Trophoblast cell (in vitro differentiated cells and primary cell): ENCODE measurements around the gene MAP2K3.
A peak's percentile ranks its signal among the peaks of the same experiment; 100 is the strongest.
"Not testable (repeated sequence)": the region's sequence is repeated elsewhere in the genome, so short reads cannot be mapped to it uniquely, and the experiment has no call there.

ENCODE experiments used
- DNase-seq, 2 donors: peaks; one replicate each; pipeline ENCODE4 v3.0.0-alpha.2; 2016
- H2AFZ ChIP-seq: 2 replicates; pipeline ENCODE4 v1.6.1; 2013; ENCODE audit warnings: low read length, moderate library complexity, mild to moderate bottlenecking; ENCODE audit not compliant: insufficient read depth, poor library complexity
- H2AK5ac ChIP-seq: 2 replicates; pipeline ENCODE4 v1.6.1; 2013; ENCODE audit warnings: mild to moderate bottlenecking, low read length
- H2BK120ac ChIP-seq: 2 replicates; pipeline ENCODE4 v1.6.1; 2013; ENCODE audit warnings: low read length, mild to moderate bottlenecking, moderate library complexity; ENCODE audit not compliant: insufficient read depth, poor library complexity
- H2BK12ac ChIP-seq: 2 replicates; pipeline ENCODE4 v1.6.1; 2013; ENCODE audit warnings: mild to moderate bottlenecking, low read length, moderate library complexity
- H2BK5ac ChIP-seq: 2 replicates; pipeline ENCODE4 v1.6.1; 2013; ENCODE audit warnings: low read length, low read depth, moderate library complexity, mild to moderate bottlenecking; ENCODE audit not compliant: poor library complexity
- H3K14ac ChIP-seq: 2 replicates; pipeline ENCODE4 v1.6.1; 2013; ENCODE audit warnings: mild to moderate bottlenecking, low read length
- H3K18ac ChIP-seq: 2 replicates; pipeline ENCODE4 v1.6.1; 2013; ENCODE audit warnings: mild to moderate bottlenecking, low read length
- H3K23ac ChIP-seq: 2 replicates; pipeline ENCODE4 v1.6.1; 2013; ENCODE audit warnings: low read length
- H3K27ac ChIP-seq: 2 replicates; pipeline ENCODE4 v1.5.1; 2013; ENCODE audit warnings: low read depth, mild to moderate bottlenecking, inconsistent platforms, low read length, moderate library complexity
- H3K27me3 ChIP-seq: 2 replicates; pipeline ENCODE4 v1.6.1; 2013; ENCODE audit warnings: inconsistent platforms, mild to moderate bottlenecking, low read length, moderate library complexity; ENCODE audit not compliant: insufficient read depth
- H3K36me3 ChIP-seq, 2 experiments: 1 replicate in 1 of 2; 2 replicates in 1 of 2; pipeline ENCODE4 v1.6.1; 2013; ENCODE audit warnings: low read length in 2 of 2, mild to moderate bottlenecking in 2 of 2, moderate library complexity in 1 of 2; ENCODE audit not compliant: insufficient read depth in 2 of 2, control insufficient read depth in 1 of 2
- H3K4ac ChIP-seq: 2 replicates; pipeline ENCODE4 v1.6.1; 2013; ENCODE audit warnings: low read depth, mild to moderate bottlenecking, low read length, moderate library complexity
- H3K4me1 ChIP-seq, 2 experiments: 1 replicate in 1 of 2; 2 replicates in 1 of 2; pipeline ENCODE4 v1.6.1; 2013; ENCODE audit warnings: low read length in 2 of 2, mild to moderate bottlenecking in 2 of 2, moderate library complexity in 1 of 2; ENCODE audit not compliant: insufficient read depth in 2 of 2, control insufficient read depth in 1 of 2
- H3K4me2 ChIP-seq: 2 replicates; pipeline ENCODE4 v1.6.1; 2013; ENCODE audit warnings: inconsistent platforms, mild to moderate bottlenecking, low read length, moderate library complexity
- H3K4me3 ChIP-seq: 2 replicates; pipeline ENCODE4 v1.5.1; 2013; ENCODE audit warnings: mild to moderate bottlenecking, low read depth, low read length, inconsistent platforms
- H3K79me1 ChIP-seq: one replicate; pipeline ENCODE4 v1.6.1; 2013; ENCODE audit warnings: low read length
- H3K79me2 ChIP-seq: 2 replicates; pipeline ENCODE4 v1.6.1; 2013; ENCODE audit warnings: low read length, mild to moderate bottlenecking; ENCODE audit not compliant: control insufficient read depth, insufficient read depth, poor library complexity
- H3K9ac ChIP-seq: 2 replicates; pipeline ENCODE4 v1.6.1; 2013; ENCODE audit warnings: mild to moderate bottlenecking, low read length
- H3K9me3 ChIP-seq: 2 replicates; pipeline ENCODE4 v1.6.1; 2013; ENCODE audit warnings: low read depth, mild to moderate bottlenecking, control low read depth, inconsistent platforms, low read length; ENCODE audit not compliant: insufficient read depth
- H4K12ac ChIP-seq: 2 replicates; pipeline ENCODE4 v1.6.1; 2013; ENCODE audit warnings: low read depth, mild to moderate bottlenecking, low read length, moderate library complexity
- H4K8ac ChIP-seq: 2 replicates; pipeline ENCODE4 v1.6.1; 2013; ENCODE audit warnings: low read depth, mild to moderate bottlenecking, low read length, moderate library complexity
- H4K91ac ChIP-seq: one replicate; pipeline ENCODE4 v1.6.1; 2013; ENCODE audit warnings: low read depth, mild to moderate bottlenecking, low read length, moderate library complexity
- WGBS: extraction: QIAGEN DNeasy Blood & Tissue Kit; methylation state at CpG from one replicate; pipeline ENCODE4 v1.1.7; 2013; ENCODE audit warnings: missing lambda C conversion rate; ENCODE audit not compliant: insufficient read length, insufficient coverage; ENCODE audit errors: extremely low coverage; 5-methylcytosine and 5-hydroxymethylcytosine counted together

MAP2K3 gene

DNA sequence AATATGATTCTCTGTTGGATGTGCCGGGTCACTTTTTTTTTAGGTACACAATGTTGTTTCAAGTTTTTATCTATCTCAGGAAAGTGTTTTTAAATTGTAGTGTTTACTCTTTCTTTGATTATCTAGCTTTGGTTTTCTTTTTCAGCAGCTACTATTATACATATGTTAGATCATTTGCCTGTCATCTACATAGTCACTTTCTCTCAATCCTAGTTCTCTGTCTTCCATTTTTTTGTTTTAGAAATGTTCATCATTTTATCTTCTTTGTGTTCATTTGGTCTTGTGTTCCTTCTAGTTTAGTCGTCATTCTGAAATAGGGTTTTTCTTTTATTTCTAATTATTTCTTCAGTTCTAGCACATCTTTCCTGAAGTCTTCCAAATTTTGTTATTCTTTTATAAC is 44.3 kb downstream of the MAP2K3 start:
- H2AK5ac ChIP-seq, H3K14ac ChIP-seq, H4K91ac ChIP-seq, H3K4me2 ChIP-seq, H3K27me3 ChIP-seq, H3K18ac ChIP-seq, H3K36me3 ChIP-seq, H2BK120ac ChIP-seq, H3K4me3 ChIP-seq, H2AFZ ChIP-seq, H3K23ac ChIP-seq, H3K27ac ChIP-seq, H3K79me2 ChIP-seq, H2BK5ac ChIP-seq, H2BK12ac ChIP-seq, H3K9ac ChIP-seq, H4K12ac ChIP-seq, H3K9me3 ChIP-seq, H3K4me1 ChIP-seq, DNase-seq, H3K4ac ChIP-seq, H3K79me1 ChIP-seq, H4K8ac ChIP-seq: not testable (repeated sequence)
- WGBS, result no CpG with 5 or more reads among the region's 2 CpGs

DNA sequence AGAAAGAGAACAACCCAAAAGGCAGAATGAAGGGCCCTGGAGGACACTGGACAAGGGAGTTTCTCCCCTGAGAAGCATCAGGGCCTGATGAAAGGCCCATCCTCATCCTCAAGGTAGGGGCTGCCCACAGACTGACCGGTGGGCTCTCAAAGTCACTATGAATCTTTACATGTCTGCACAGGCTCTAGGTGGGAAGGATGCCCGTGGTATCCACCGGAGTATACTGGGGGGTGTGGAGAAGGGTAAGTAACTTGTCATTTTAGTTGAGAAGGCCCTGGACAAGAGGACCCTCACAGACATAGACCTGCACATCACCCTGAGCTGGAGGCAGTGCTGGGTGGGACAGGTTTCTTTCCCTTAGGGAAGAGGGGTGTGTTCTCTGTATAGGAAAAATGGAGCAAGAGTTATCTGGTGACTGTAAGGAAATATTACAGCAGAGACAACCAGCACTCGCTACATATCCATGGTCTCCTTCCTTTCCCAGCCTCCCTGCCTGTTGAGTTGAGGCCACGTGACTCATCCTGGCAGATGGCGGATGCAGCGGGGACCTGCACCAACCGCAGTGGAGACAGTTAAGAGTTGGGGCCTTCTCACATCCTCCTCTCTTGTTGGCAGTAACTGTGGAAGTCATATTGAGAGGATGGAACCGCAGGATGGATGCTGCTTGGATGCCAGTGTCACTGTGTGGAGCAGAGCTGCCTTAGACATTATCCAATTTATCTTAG is 46.1 kb downstream of the MAP2K3 start:
- no peak overlapping the region for H3K23ac ChIP-seq
- no peak overlapping the region for H2BK12ac ChIP-seq
- no peaks in the 10 kb centered on the region for H3K79me2 ChIP-seq
- no peak overlapping the region for H3K27ac ChIP-seq
- H2AFZ ChIP-seq, result no peak overlapping the region
- H3K14ac ChIP-seq, result no peak overlapping the region
- H3K9ac ChIP-seq, result no peak overlapping the region
- H3K79me1 ChIP-seq, result no peaks in the 10 kb centered on the region
- WGBS, result no CpG with 5 or more reads among the region's 9 CpGs
- no peak overlapping the region for H3K18ac ChIP-seq
- H3K4me1 ChIP-seq, result no peaks in the 10 kb centered on the region
- no peak overlapping the region for H2BK5ac ChIP-seq
- no peak overlapping the region for H4K12ac ChIP-seq
- no peaks in the 10 kb centered on the region for H3K27me3 ChIP-seq
- DNase-seq, result no peak
- no peak overlapping the region for H3K4me2 ChIP-seq
- no peak overlapping the region for H2AK5ac ChIP-seq
- H3K36me3 ChIP-seq, result no peaks in the 10 kb centered on the region
- H4K8ac ChIP-seq, result no peak overlapping the region
- peaks cover 2% of the 10 kb centered on the region for H3K9me3 ChIP-seq
- no peak overlapping the region for H2BK120ac ChIP-seq
- no peak overlapping the region for H3K4me3 ChIP-seq
- H4K91ac ChIP-seq, result no peak overlapping the region
- no peak overlapping the region for H3K4ac ChIP-seq

DNA sequence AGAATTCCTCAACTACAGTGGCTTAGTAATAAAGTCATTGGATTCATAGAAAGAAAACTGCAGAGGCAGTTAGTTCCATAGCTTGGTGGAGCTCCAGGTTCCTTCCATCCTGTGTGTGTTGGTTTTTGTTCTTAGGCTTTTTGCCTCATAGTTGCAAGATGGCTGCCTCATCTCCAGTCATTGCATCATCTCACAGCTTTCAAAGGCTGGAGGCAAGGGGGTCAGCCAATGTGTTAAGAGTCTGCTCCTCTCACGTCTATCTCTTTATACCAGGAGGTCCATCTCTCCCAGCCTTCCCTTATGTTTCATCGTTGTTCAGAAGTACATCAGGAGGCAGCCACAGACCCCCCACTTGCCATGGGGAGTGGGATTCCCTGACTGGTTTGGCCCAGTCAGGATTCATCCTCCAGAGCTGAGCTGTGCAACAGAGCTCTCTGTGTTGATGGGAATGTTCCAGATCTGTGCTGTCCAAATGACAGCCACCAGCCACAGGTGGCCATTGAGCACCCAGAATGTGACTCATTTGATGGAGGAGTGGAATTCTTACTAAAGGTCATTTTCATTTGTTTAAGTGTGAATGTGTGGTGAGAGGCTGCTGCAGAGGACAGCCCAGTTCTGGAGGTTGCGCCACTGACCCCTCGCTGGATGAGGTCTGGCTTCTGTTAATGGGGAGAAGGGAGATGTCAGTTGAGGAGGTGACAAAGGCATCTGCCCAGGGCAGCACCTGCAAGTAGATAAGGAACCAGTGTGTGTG is 52.2 kb downstream of the MAP2K3 start:
- H3K4me3 ChIP-seq, H3K9ac ChIP-seq, H3K4ac ChIP-seq, H3K14ac ChIP-seq, H3K4me2 ChIP-seq, H2BK5ac ChIP-seq, H3K36me3 ChIP-seq, H4K91ac ChIP-seq, H3K27me3 ChIP-seq, H3K79me2 ChIP-seq, H4K8ac ChIP-seq, H2AFZ ChIP-seq, H3K23ac ChIP-seq, H3K79me1 ChIP-seq, H2BK12ac ChIP-seq, H2BK120ac ChIP-seq, H3K18ac ChIP-seq, H3K9me3 ChIP-seq, H4K12ac ChIP-seq, H2AK5ac ChIP-seq: not testable (repeated sequence)
- peaks cover 4 to 12% of the 10 kb centered on the region in 2 experiments for H3K4me1 ChIP-seq
- no CpG with 5 or more reads among the region's 4 CpGs for WGBS
- DNase-seq, result peak; percentile 40 to 65
- H3K27ac ChIP-seq, result peak overlapping the region; percentile 46

DNA sequence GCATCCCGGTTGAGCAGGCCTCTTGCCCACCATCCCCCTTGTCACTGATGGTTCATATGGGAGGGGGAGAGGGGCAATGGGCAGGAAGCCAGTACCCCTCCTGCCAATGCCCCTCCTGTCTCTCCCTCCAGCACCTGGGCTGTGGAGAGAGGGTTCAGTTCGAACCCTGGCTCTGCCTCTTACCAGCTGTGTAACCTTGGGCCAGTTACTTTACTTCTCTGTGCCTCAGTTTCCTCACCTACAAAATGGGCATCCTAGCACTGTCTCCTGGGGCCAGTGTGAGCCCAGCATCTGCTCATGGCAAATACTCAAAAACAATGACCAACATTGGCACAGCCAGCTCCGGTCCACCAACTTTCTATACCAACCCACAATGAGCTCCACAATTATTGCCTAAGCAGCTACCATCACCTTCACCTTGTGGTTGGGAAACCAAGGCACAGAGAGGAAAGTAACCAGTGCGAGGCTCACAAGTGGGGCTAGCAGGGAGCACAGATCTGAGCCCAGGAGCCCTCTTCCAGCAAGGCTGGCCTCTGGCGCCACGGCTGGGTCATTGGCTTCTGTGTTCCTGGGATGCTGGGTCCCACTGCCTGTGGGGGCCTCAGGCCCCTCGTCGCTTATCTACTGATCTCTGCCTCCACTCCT is 53.6 kb downstream of the MAP2K3 start:
- no CpG with 5 or more reads among the region's 8 CpGs for WGBS
- H3K27ac ChIP-seq, H4K12ac ChIP-seq, H3K14ac ChIP-seq, H3K79me1 ChIP-seq, H3K4me3 ChIP-seq, H4K8ac ChIP-seq, H4K91ac ChIP-seq, H3K9me3 ChIP-seq, H2BK120ac ChIP-seq, H2AFZ ChIP-seq, H3K23ac ChIP-seq, H3K4ac ChIP-seq, H3K79me2 ChIP-seq, H3K4me2 ChIP-seq, DNase-seq, H2BK5ac ChIP-seq, H2AK5ac ChIP-seq, H2BK12ac ChIP-seq, H3K27me3 ChIP-seq, H3K18ac ChIP-seq, H3K36me3 ChIP-seq, H3K9ac ChIP-seq: not testable (repeated sequence)
- H3K4me1 ChIP-seq, result peaks cover 4 to 12% of the 10 kb centered on the region in 2 experiments
